SK-N-SH treated with all-trans-retinoic acid at 6 μM for 48 hours (cell line): ENCODE data around the gene MLLT1.

Experiments
- ARNTL ChIP-seq: fragments of 450-650 bp; formaldehyde crosslinking; IDR thresholded peaks from 2 replicates; pipeline ENCODE4 v1.5.0; 2020; ENCODE audit warnings: low read depth, mild to moderate bottlenecking, moderate library complexity, borderline replicate concordance
- RARB ChIP-seq: fragments of 250-450 bp; sonication (Bioruptor Pico); IDR thresholded peaks from 2 replicates; pipeline ENCODE4 v1.8.0; 2021; ENCODE audit warnings: mild to moderate bottlenecking, moderate library complexity
- ZFP3 ChIP-seq: fragments of 250-450 bp; sonication (Bioruptor Pico); IDR thresholded peaks from 2 replicates; pipeline ENCODE4 v1.5.0; 2020; ENCODE audit warnings: mild to moderate bottlenecking, moderate library complexity
- ZNF70 ChIP-seq: fragments of 450-650 bp; formaldehyde crosslinking; IDR thresholded peaks from 2 replicates; pipeline ENCODE4 v1.5.0; 2020; ENCODE audit warnings: mild to moderate bottlenecking, moderate library complexity

DNA sequence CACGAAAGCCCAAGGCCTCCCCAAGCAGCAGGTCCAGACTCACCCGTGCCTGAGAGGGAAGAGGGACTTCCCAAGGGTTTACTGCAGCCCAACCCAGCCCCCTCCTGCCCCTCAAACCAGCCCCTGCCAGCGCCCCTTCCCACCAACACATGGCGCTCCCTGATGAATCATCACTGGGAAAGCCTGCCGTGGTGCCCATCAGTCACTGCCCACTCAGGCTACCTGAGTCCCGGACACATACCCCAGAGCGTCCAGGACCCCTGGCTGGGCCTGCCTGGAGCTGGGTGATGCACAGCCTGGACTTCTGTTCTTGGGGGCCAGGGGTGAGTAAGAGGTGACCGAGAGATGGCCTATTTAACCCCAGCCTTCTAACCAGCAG, 60.6 kb downstream of the MLLT1 start:
- TF ChIP-seq ZNF70 (CRISPR knock-in tag), result no peak
- no peak for TF ChIP-seq ARNTL (CRISPR knock-in tag)
- TF ChIP-seq ZFP3 (CRISPR knock-in tag), result no peak
- no peak for TF ChIP-seq RARB (CRISPR knock-in tag)
